Measurements from ENCODE around the gene PDCD1LG2.
"Not testable (repeated sequence)": the region's sequence is repeated elsewhere in the genome, so short reads cannot be mapped to it uniquely, and the experiment has no call there.

PDCD1LG2 gene

DNA sequence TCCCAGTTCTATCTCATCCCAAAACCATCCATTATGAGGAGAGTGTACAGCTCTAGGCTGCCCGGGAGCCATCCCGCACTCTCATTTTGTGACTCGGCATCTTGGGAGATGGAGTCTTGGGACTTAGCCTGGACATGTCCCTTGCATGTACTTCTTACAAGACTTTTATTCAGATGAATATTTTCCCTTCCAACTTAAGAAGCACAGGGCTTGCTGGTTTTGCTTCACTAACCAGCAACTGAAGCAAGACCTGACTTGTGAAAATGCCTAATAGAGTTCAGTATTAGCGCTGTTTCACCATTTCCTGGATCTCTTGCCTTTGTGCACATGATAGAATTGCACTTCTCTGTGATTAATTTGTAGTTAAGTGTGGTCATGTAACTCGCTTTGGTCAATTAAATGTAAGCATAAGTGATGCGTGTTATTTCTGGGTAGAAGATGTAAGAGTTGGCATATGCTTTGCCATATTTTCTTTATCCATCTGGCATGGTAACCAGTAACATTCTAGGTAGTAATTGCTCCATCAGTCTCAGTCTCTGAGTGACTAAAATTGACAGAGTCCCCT is 55.8 kb downstream of the PDCD1LG2 start:
- DNase-seq (ENCODE audit: low spot score) = no peak

DNA sequence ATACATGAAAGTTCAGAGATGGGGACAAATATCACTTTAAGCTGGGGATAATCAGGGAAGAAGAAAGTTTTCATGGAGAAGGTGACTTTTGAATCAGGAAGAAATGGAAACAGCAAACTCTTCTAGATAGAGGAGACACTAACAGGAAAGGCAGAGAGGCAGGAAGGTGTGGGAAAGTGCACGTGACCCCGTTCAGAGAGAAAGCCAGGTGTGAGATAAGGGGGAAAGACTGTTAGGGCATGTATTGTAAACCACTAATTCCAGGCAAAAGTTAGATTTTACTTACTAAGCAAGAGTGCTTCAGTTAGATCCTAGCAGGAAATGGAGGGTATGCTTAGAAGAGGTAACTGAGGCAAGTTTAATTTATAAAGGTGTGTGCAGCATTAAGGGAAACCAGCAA is 58.5 kb downstream of the PDCD1LG2 start:
- DNase-seq (ENCODE audit: low spot score) = no peak

DNA sequence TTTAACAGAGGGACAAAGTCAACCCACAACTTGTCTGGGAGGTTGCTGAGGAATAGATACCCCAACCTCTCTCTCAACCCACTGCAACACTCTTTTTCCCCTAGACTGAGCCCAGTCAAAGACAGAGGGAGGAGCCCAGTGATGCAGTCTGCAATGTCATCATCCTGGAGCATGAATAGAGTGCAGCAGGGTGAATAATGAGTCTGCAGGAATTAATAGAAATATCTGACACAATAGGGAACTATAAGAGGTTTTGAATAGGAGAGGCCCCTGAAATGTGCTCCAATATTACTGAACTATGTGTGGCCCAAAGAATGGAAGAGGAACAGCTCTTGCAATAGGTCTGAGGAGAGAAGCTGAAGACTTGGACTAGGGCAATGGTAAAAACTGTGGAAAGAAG is 59.1 kb downstream of the PDCD1LG2 start:
- DNase-seq (ENCODE audit: low spot score) = no peak

DNA sequence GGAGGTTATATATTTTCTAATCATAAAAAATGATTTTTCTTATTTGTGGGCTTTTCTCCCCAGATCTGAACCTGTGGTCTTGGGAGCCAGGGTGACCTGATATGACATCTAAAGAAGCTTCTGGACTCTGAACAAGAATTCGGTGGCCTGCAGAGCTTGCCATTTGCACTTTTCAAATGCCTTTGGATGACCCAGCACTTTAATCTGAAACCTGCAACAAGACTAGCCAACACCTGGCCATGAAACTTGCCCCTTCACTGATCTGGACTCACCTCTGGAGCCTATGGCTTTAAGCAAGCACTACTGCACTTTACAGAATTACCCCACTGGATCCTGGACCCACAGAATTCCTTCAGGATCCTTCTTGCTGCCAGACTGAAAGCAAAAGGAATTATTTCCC is 59.6 kb downstream of the PDCD1LG2 start:
- DNase-seq (ENCODE audit: low spot score) = no peak

- DNase-seq (ENCODE audit: low spot score) = no peak
Observed at GRCh38 chr9:5571629-5572232, 61.4 kb downstream of the PDCD1LG2 start.

DNA sequence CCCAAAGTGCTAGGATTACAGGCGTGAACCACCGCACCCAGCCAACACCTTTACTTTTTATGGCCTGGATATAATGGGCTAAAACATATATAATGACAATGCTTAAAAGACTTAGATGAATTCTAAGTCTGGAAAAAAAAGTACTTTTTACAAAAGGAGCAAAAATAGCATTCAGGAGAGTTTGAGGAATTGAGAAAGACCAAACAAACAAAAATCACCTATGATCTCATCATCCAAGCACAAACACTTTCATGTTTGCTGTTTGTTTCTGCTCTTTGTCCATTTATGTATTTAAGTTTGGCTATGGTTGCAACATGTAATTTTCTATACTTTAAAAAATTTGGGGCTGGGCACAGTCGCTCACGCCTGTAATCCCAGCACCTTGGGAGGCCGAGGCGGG is 63.8 kb downstream of the PDCD1LG2 start:
- DNase-seq (ENCODE audit: low spot score) = no peak

GRCh38 chr9:5575000-5575399 is 64.7 kb downstream of the PDCD1LG2 start:
- DNase-seq (ENCODE audit: low spot score) = no peak

GRCh38 chr9:5577225-5577624 is 66.9 kb downstream of the PDCD1LG2 start:
- DNase-seq (ENCODE audit: low spot score) = no peak

DNA sequence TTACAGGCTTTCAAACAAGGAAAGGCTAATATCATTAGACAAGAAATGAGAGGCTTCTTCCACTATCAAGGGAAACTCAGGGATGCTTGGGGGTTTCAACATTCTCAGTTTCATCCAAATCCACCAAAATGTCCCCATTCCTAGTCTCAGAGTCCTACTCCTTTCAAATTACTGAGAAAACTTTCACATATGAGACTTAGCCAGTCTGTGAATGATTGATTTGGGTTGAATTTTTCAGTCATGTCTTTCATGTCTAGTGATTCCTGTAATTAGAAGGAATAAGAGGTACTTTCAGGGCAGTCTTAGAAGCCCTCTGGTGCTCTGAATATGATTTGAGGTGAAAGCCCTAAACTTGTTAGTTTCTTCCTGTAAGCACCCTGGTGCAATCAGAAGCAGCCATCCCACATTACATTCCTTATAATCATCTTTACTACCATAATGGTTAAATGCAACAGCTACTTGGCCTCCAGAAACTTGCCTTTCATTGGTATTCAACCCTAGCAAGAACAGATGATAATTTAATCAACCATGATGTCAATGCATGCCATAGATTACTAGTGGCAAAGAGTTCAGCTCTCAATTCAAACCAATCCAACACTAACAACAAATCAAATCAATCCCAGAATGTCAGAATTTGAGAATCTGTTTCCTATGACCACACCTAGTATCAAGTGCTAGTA is 67.8 kb downstream of the PDCD1LG2 start:
- no peak for DNase-seq (ENCODE audit: low spot score)

DNA sequence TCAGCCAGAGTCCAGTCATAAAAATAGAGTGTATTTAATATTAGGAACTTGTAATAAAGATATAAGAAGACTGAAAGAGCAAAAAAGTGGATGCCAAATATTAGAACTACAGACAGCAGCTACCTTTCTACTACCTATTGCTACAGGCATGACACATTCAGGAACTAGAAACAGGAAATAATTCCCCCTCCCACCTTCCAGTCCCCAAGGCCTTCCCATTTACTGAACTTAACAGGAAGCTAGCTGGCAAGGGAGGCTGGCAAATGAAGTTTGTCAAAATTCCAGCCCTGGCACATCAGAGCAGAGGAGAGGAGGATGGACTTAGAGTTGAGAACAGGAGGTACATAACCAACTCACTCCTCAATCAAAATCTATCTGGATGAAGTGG is 68.4 kb downstream of the PDCD1LG2 start:
- no peak for DNase-seq (ENCODE audit: low spot score)

DNA sequence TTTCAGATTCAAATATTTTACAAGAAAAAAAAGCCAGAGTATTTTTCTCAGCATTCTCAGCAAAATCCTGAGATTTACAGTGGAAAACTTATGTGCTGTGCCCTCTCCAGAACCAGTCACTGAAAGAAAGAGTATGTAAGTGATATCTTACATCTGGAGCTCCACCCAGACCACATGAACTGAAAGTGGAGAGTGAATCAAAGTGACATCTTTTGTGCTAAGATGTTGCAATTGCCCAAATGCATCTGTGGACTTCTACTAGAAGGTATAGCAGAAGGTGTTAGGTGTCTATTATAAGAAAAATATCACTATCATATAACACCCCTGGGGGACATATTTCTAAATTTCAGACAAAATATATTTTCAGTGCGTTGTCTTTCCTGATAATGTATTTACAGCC is 69.5 kb downstream of the PDCD1LG2 start:
- no peak for DNase-seq (ENCODE audit: low spot score)

DNA sequence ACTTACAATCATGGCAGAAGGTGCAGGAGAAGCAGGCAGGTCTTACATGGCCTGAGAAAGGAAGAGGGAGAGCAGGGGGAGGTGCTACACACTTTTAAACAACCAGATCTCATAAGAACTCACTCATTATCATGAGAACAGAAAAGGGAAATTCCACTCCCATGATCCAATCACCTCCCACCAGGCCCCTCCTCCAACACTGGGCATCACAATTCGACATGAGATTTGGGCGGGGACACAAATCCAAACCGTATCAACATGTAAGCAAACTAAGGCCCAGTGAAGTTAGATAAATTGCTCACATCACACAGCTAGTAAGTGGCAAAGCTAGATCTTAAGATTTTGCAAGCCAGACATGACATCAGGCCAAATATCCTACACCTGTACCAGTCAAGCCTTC is 70.3 kb downstream of the PDCD1LG2 start:
- DNase-seq (ENCODE audit: low spot score) = no peak

GRCh38 chr9:5581706-5582105 is 71.4 kb downstream of the PDCD1LG2 start:
- not testable (repeated sequence) for DNase-seq (ENCODE audit: low spot score)

- no peak for DNase-seq (ENCODE audit: low spot score)
Observed at GRCh38 chr9:5582835-5583195, 72.5 kb downstream of the PDCD1LG2 start.

DNA sequence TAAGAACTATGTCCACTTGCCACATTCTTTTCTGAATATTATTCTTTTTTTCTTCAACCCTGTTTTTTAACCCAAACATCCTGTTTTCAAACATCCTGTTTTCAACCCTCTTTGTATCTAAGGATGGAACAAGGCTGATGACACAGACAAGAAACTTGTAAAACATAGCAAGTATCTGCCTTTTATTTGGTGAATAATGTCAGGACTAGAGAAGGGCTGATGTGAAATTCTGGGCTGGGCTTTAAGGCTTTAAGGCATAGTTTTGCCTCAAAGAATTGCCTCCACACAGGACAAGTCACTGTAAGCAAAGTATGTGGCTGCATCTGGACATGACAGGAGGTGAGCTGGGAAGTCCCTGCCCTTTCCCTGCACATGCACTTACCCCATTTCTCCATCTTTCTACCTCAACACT is 76.1 kb downstream of the PDCD1LG2 start:
- no peak for DNase-seq (ENCODE audit: low spot score)

DNA sequence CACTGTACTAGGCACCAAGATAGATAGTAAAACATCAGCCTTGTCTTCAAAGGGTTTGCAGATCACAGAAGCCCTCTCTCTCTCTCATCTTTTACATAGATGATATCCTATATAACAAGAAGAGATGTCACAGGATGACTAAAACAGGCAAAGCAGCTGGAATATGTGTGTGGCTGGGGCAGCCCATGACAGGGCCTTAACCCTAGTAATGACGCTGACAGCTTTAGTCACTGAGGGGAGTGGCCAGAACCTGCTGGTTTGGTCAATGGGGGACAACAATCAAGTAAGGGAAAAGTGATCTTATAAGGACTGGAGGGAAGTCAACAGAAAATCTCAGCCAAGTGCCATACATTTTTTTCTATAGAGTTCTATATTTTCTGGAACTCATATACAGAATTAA is 76.7 kb downstream of the PDCD1LG2 start:
- no peak for DNase-seq (ENCODE audit: low spot score)

GRCh38 chr9:5592231-5592630 is 81.9 kb downstream of the PDCD1LG2 start:
- DNase-seq (ENCODE audit: low spot score) = no peak

DNA sequence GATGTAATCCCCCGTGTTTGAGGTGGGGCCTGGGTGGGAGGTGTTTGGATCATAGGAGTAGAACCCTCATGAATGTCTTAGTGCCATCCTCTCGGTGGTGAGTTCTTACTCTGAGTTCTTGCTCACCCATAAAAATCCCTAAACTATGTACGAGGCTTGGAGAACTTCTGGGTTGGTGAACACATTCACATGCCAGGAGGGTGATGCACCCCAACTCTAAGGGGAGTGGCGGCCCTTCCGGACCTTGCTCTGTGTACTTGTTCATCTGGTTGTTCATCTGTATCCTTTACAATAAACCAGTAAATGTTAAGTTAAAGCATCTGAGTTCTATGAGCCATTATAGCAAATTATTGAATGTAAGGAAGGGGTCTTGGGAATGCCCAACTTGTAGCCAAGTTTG is 82.6 kb downstream of the PDCD1LG2 start:
- no peak for DNase-seq (ENCODE audit: low spot score)

GRCh38 chr9:5593904-5594303 is 83.6 kb downstream of the PDCD1LG2 start:
- no peak for DNase-seq (ENCODE audit: low spot score)

GRCh38 chr9:5596173-5596572 is 85.8 kb downstream of the PDCD1LG2 start:
- DNase-seq (ENCODE audit: low spot score) = no peak

DNA sequence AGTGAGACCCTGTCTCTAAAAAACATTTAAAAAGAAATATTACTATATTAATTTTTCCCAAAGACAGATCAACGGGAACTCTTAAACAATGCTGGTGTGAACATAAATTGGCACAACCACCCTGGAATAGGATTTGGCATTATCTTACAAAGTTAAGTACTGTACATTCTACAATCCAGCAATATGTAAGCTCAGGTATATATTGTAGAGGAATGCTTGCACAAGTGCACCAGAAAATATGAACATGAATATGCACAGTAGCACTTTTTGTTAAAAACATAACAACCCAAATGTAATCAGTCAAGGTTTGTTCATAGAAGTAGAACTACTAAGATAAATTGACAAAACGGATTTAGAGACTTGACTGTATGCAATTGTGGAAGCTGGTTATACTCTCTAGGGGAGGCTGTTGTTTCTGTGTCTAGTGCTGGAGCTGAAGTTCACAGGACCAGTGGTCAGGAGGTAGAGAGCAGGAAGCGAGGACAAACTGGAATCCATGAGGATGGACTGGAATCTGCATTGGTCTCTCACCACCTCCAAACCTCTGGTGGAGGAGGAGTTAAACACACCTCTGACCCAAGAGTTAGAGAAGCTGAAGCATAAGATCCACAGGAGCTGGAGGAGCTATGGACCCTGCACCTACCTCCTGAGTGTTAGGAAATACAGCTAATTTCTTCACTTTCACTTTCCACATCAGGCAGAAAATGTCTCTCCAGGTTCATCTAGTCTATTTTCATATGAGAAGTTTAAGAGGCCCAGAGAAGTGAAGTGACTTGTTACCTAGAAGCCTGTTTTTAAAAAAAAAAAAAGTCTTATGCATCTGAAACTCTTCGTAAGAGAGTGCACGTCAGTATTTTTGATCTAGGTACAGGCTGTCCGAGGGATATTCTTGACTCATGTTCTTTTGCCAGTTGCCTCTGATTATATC is 98.2 kb downstream of the PDCD1LG2 start:
- no peak for DNase-seq (ENCODE audit: low spot score)

DNA sequence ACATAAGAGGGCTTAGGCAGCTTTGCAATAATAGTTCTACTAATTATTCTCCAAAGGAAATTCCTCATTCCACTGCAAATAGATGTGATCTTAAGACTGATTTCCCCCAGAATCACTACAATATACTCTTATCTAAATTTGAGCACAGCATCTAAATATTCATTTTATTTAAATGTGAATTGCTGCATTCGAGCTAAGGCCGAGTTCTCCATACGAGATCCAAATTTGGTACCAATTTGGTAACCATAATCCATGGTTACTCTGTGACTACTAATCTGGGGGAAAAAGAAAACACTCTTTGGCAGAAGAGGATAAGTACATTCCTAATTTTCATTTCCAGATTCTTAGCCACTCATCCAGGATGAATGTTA is 98.9 kb downstream of the PDCD1LG2 start:
- DNase-seq (ENCODE audit: low spot score) = no peak

DNA sequence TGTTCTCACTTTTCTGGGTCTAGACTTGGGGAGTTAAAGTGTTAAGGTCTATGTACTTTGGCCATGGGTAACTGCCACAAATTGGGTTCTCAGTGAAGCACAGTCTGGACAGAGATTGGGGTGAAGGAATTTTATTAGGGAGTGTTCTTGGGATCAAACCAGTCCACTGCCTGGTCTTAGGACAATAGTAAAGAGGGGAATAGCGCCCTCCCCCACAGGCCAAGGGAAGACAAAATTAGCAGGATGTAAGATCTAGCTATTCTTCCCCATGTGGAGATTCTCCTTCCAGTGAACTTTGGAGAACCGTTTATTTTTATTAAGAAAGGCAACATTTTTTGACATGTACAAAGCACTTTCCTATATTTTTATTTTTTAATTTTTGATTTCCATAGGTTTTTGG is 100.2 kb downstream of the PDCD1LG2 start:
- no peak for DNase-seq (ENCODE audit: low spot score)
